Measurements from ENCODE around the gene ADAP1. TPM values are rescaled to one million over a fixed set of nuclear protein-coding genes. Genes with fewer than 3 reads are reported as not detected.

The ADAP1 gene
- total and polyA plus RNA-seq, 2 of the 8 experiments (the other 6 are each of a cell fraction or from before 2014, with no cell fraction given) = 5.8 to 6.1 TPM

DNA sequence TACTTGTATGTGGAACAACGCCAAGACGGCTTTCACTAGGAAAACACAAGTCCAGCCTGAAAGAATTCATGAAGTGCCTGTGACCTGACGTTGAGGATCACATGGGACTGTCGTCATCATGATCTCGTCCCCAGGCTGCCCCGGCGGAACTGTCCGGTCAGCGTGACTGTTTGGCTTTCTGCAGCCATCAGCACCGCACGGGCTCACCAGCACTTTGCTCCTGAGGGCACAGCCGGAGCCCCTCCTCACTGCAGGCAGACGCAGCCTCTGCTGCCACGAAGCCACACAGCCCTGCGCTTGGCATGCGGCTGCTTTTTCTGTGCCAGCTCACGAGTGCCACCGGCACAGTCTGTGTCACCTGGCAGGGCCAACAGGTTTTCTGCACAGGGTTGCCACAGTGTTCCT is 87.5 kb downstream of the ADAP1 start:
- no peak overlapping the region for H3K23ac ChIP-seq (ENCODE audit: insufficient read length)
- H3K9me3 ChIP-seq (ENCODE audit: insufficient read depth in 2 of 2, low read depth in 1 of 2, low read length in 1 of 2) = no peaks in the 10 kb centered on the region
- TF ChIP-seq POU5F1 (IDR thresholded peaks at IDR 0.05; ENCODE audit: low read depth, low read length) = no peak
- H2BK15ac ChIP-seq (ENCODE audit: low read length) = no peak overlapping the region
- no peak overlapping the region for H2BK12ac ChIP-seq (ENCODE audit: low read depth, low read length)
- H3K79me1 ChIP-seq (ENCODE audit: low read depth, low read length) = peaks cover 6% of the 10 kb centered on the region
- no peak overlapping the region for H2AFZ ChIP-seq (ENCODE audit: low read length)
- CTCF ChIA-PET (ENCODE audit: partially characterized antibody) = interaction anchor here (1.1 to 1.2 kb wide), 2 partner anchors 30 to 83 kb away, joined by 3 to 4 read pairs; no protein-coding TSS in a partner anchor
- no peak overlapping the region for H3K4me3 ChIP-seq (ENCODE audit: extremely low read depth in 1 of 4, insufficient read depth in 2 of 4, low read depth in 3 of 4, low read length in 4 of 4)
- peaks cover 13 to 55% (median 44%) of the 10 kb centered on the region in 4 experiments for H3K36me3 ChIP-seq (ENCODE audit: control insufficient read depth in 2 of 4, insufficient read depth in 4 of 4, low read length in 3 of 4)
- no peaks in the 10 kb centered on the region; a peak in 1 of 4 replicates for H3K79me2 ChIP-seq (ENCODE audit: control insufficient read depth in 1 of 2, insufficient read depth in 2 of 2, low read length in 2 of 2)
- WGBS, 2 experiments (ENCODE audit: extremely low coverage in 1 of 2, insufficient coverage in 1 of 2, insufficient read length in 1 of 2, insufficient replicate concordance in 2 of 2, low coverage in 1 of 2, low lambda C conversion rate in 2 of 2, missing lambda C conversion rate in 1 of 2) = 93% methylated on average over 18 of the region's 18 CpGs; no CpG with 5 or more reads in 1 of the 2 experiments
- H3K4ac ChIP-seq (replicated peaks; ENCODE audit: insufficient read length, low read depth, low read length) = no peak overlapping the region
- POLR2A ChIA-PET (ENCODE audit: partially characterized antibody) = no interaction called here
- H3K18ac ChIP-seq (ENCODE audit: extremely low read depth, low read length) = no peak overlapping the region
- no peak overlapping the region for H4K8ac ChIP-seq (ENCODE audit: extremely low read depth, insufficient read depth, low read length)
- no peak overlapping the region for H3K14ac ChIP-seq (ENCODE audit: insufficient read length)
- no peaks in the 10 kb centered on the region for H3K27me3 ChIP-seq (replicated peaks in 1 of 4; ENCODE audit: control insufficient read depth in 3 of 4, extremely low read depth in 1 of 4, insufficient read depth in 3 of 4, low read length in 3 of 4)
- H3K27ac ChIP-seq (ENCODE audit: low read depth, low read length) = no peak overlapping the region
- H2BK5ac ChIP-seq (ENCODE audit: low read depth, low read length) = no peak overlapping the region; the same call in 1 of the 2 replicates
- no peak overlapping the region for H3K4me2 ChIP-seq (ENCODE audit: insufficient read depth in 1 of 2, low read depth in 2 of 2, low read length in 2 of 2)
- DNase-seq (ENCODE audit: low read depth in 1 of 2, low spot score in 2 of 2) = no peak
- H4K5ac ChIP-seq (ENCODE audit: insufficient read length, low read depth, low read length) = no peak overlapping the region
- no peak overlapping the region for H2AK5ac ChIP-seq (ENCODE audit: low read depth, low read length)
- H2BK20ac ChIP-seq (ENCODE audit: low read length) = no peak overlapping the region
- H3K9ac ChIP-seq (replicated peaks in 1 of 4; ENCODE audit: extremely low read depth in 1 of 4, low read depth in 3 of 4, low read length in 3 of 4) = no peak overlapping the region
- no peaks in the 10 kb centered on the region for H3K23me2 ChIP-seq (ENCODE audit: low read depth, low read length)
- H4K20me1 ChIP-seq (replicated peaks in 1 of 2; ENCODE audit: control insufficient read depth in 1 of 2, insufficient read depth in 2 of 2, low read length in 2 of 2) = peaks cover 5 to 10% of the 10 kb centered on the region in 2 experiments
- FAIRE-seq = no peak
- no peak overlapping the region for H4K91ac ChIP-seq (replicated peaks; ENCODE audit: insufficient read length, low read length)
- no peak overlapping the region for H2BK120ac ChIP-seq (replicated peaks; ENCODE audit: low read depth, low read length)
- H3K4me1 ChIP-seq (replicated peaks in 1 of 4; ENCODE audit: control insufficient read depth in 3 of 4, insufficient read depth in 4 of 4, low read length in 3 of 4) = no peaks in the 10 kb centered on the region
- H3K56ac ChIP-seq (replicated peaks; ENCODE audit: insufficient read length, low read depth, low read length) = no peak overlapping the region
